Ammon's horn (tissue), 1 donor: ENCODE measurements around the gene UQCRQ.

Source experiments
- DNase-seq: peaks from one replicate; pipeline ENCODE4 v3.0.0-alpha.2; 2016; ENCODE audit warnings: low spot score

UQCRQ gene

GRCh38 chr5:132866342-132867045 is at the start of gene UQCRQ, which contains the start of gene GDF9:
UQCRQ (plus strand) TSS chr5:132866642; CDS start chr5:132866882, 240 bp downstream.
GDF9 (minus strand) TSS chr5:132866469; CDS start chr5:132864533, 1,936 bp downstream.
- DNase-seq, result peak; percentile 100

- DNase-seq, result no peak
Measured at GRCh38 chr5:132817011-132817410, 49.4 kb upstream of the UQCRQ start.

- DNase-seq, result peak; percentile 61
Measured at GRCh38 chr5:132819468-132819867, 47.0 kb upstream of the UQCRQ start.

GRCh38 chr5:132820162-132820754 is 46.2 kb upstream of the UQCRQ start:
- DNase-seq, result peak; percentile 97

GRCh38 chr5:132821350-132821749 is 45.1 kb upstream of the UQCRQ start:
- peak; percentile 18 for DNase-seq

GRCh38 chr5:132821791-132822190 is 44.7 kb upstream of the UQCRQ start:
- DNase-seq, result peak; percentile 79

GRCh38 chr5:132822650-132823480 is 43.6 kb upstream of the UQCRQ start:
- no peak for DNase-seq

GRCh38 chr5:132823481-132824050 is 42.9 kb upstream of the UQCRQ start:
- DNase-seq, result no peak

- DNase-seq, result no peak
Measured at GRCh38 chr5:132824426-132824825, 42.0 kb upstream of the UQCRQ start.

- DNase-seq, result no peak
Measured at GRCh38 chr5:132825033-132825833, 41.2 kb upstream of the UQCRQ start.

GRCh38 chr5:132825834-132826391 is 40.5 kb upstream of the UQCRQ start:
- no peak for DNase-seq

GRCh38 chr5:132826424-132827082 is 39.9 kb upstream of the UQCRQ start:
- no peak for DNase-seq

- no peak for DNase-seq
Measured at GRCh38 chr5:132827943-132828673, 38.3 kb upstream of the UQCRQ start.

- no peak for DNase-seq
Measured at GRCh38 chr5:132828846-132829494, 37.5 kb upstream of the UQCRQ start.

- DNase-seq, result peak; percentile 78
Measured at GRCh38 chr5:132829742-132830435, 36.6 kb upstream of the UQCRQ start.

GRCh38 chr5:132830436-132831094 is 35.9 kb upstream of the UQCRQ start, which contains the start of gene SHROOM1:
SHROOM1 (minus strand) TSS chr5:132830647; CDS start chr5:132826140, 4,507 bp downstream.
- DNase-seq, result no peak

- no peak for DNase-seq
Measured at GRCh38 chr5:132831095-132831860, 35.2 kb upstream of the UQCRQ start.
